Measurements from ENCODE around the gene GTSE1. TPM values are rescaled to one million over a fixed set of nuclear protein-coding genes. Genes with fewer than 3 reads are reported as not detected.
A peak's percentile ranks its signal among the peaks of the same experiment; 100 is the strongest.
"Not testable (repeated sequence)": the region's sequence is repeated elsewhere in the genome, so short reads cannot be mapped to it uniquely, and the experiment has no call there.

GTSE1 gene
- total RNA-seq, 3 donors from 2014 or later: 0.29 to 0.48 TPM; not detected in 1

- no peaks in the 10 kb centered on the region for H3K27me3 ChIP-seq
- TF ChIP-seq POLR2A (IDR thresholded peaks at IDR 0.05) (no peak), POLR2AphosphoS5 (IDR thresholded peaks at IDR 0.05) (no peak), CTCF (IDR thresholded peaks at IDR 0.05) (no peak)
- H3K9me3 ChIP-seq: no peaks in the 10 kb centered on the region
- H3K27ac ChIP-seq: no peak overlapping the region
- intact Hi-C loops (cut with DNase I; ENCODE audit: low total_unique reads): no loop called here
- H3K4me1 ChIP-seq: no peaks in the 10 kb centered on the region
- H3K4me3 ChIP-seq: no peak overlapping the region
- no peaks in the 10 kb centered on the region for H3K36me3 ChIP-seq
- DNase-seq (ENCODE audit: low spot score in 2 of 2): no peak
These were observed 6.8 kb downstream of the GTSE1 start for GRCh38 chr22:46303347-46303965.

GRCh38 chr22:46308283-46308988 is 11.8 kb downstream of the GTSE1 start:
- DNase-seq (ENCODE audit: low spot score in 2 of 2): no peak
- H3K36me3 ChIP-seq: no peaks in the 10 kb centered on the region
- no peaks in the 10 kb centered on the region for H3K4me1 ChIP-seq
- H3K4me3 ChIP-seq: no peak overlapping the region
- no peaks in the 10 kb centered on the region for H3K27me3 ChIP-seq
- no peaks in the 10 kb centered on the region for H3K9me3 ChIP-seq
- intact Hi-C loops (cut with DNase I; ENCODE audit: low total_unique reads): no loop called here
- H3K27ac ChIP-seq: peak overlapping the region in 1 of 2 donors; percentile 23
- TF ChIP-seq POLR2A (IDR thresholded peaks at IDR 0.05) (no peak), POLR2AphosphoS5 (IDR thresholded peaks at IDR 0.05) (no peak), CTCF (IDR thresholded peaks at IDR 0.05) (no peak)

GRCh38 chr22:46309526-46310085 is 12.9 kb downstream of the GTSE1 start:
- H3K4me3 ChIP-seq: no peak overlapping the region
- DNase-seq (ENCODE audit: low spot score in 2 of 2): no peak
- intact Hi-C loops (cut with DNase I; ENCODE audit: low total_unique reads): no loop called here
- H3K36me3 ChIP-seq: no peaks in the 10 kb centered on the region
- no peak overlapping the region for H3K27ac ChIP-seq
- no peak for TF ChIP-seq CTCF (IDR thresholded peaks at IDR 0.05)
- H3K27me3 ChIP-seq: no peaks in the 10 kb centered on the region
- no peaks in the 10 kb centered on the region for H3K9me3 ChIP-seq
- no peaks in the 10 kb centered on the region for H3K4me1 ChIP-seq

GRCh38 chr22:46312056-46312455 is 15.4 kb downstream of the GTSE1 start:
- Histone ChIP-seq H3K9me3 (no peaks in the 10 kb centered on the region), H3K27me3 (no peaks in the 10 kb centered on the region), H3K27ac (no peak overlapping the region), H3K4me3 (no peak overlapping the region), H3K4me1 (no peaks in the 10 kb centered on the region), H3K36me3 (no peaks in the 10 kb centered on the region)
- TF ChIP-seq POLR2A (IDR thresholded peaks at IDR 0.05) (no peak), CTCF (IDR thresholded peaks at IDR 0.05) (no peak), POLR2AphosphoS5 (IDR thresholded peaks at IDR 0.05) (no peak)
- intact Hi-C loops (cut with DNase I; ENCODE audit: low total_unique reads): no loop called here
- DNase-seq (ENCODE audit: low spot score in 2 of 2): no peak

- DNase-seq (ENCODE audit: low spot score in 2 of 2); H3K9me3 ChIP-seq; intact Hi-C loops (cut with DNase I; ENCODE audit: low total_unique reads): not testable (repeated sequence)
These were observed 16.2 kb downstream of the GTSE1 start for GRCh38 chr22:46312848-46313247.

More at GRCh38 chr22:46312848-46313247, 16.2 kb downstream of the GTSE1 start:
- H3K4me3 ChIP-seq, H3K4me1 ChIP-seq, H3K36me3 ChIP-seq, H3K27me3 ChIP-seq, H3K27ac ChIP-seq: not testable (repeated sequence)
